GM12878 (cell line): ENCODE results near the gene ATP13A5.

Experiments
- CREB1 ChIP-seq: IDR thresholded peaks from 2 replicates; pipeline ENCODE4 v1.6.1; 2012; ENCODE audit warnings: low read depth, mild to moderate bottlenecking, inconsistent platforms
- EGR1 ChIP-seq, 2 experiments: IDR thresholded peaks; 1 replicate in 1 of 2; 2 replicates in 1 of 2; pipeline ENCODE4 v1.6.1; 2011 to 2012; ENCODE audit warnings: low read depth in 2 of 2, low read length in 2 of 2, borderline replicate concordance in 1 of 2, mild to moderate bottlenecking in 1 of 2, moderate library complexity in 1 of 2
- FOXM1 ChIP-seq: IDR thresholded peaks from 2 replicates; pipeline ENCODE4 v1.6.1; 2012; ENCODE audit warnings: low read depth, mild to moderate bottlenecking, inconsistent platforms, low read length, moderate library complexity
- HCFC1 ChIP-seq: fragments of 150-350 bp; IDR thresholded peaks from 2 replicates; pipeline ENCODE4 v1.6.1; 2014; ENCODE audit warnings: low read length
- JUND ChIP-seq: IDR thresholded peaks from 2 replicates; pipeline ENCODE4 v1.6.1; 2012; ENCODE audit warnings: low read depth, mild to moderate bottlenecking, low read length, improper control_type of control experiment, moderate library complexity
- KLF5 ChIP-seq: fragments of 450-650 bp; IDR thresholded peaks from 2 replicates; pipeline ENCODE4 v1.6.1; 2014; ENCODE audit warnings: mild to moderate bottlenecking; ENCODE audit not compliant: partially characterized antibody
- NFXL1 ChIP-seq: fragments of 450-650 bp; IDR thresholded peaks from 2 replicates; pipeline ENCODE4 v1.6.1; 2017; ENCODE audit warnings: antibody characterized with exemption, mild to moderate bottlenecking, borderline replicate concordance
- SIN3A ChIP-seq: IDR thresholded peaks from 2 replicates; pipeline ENCODE4 v1.6.1; 2012; ENCODE audit warnings: low read depth, low read length, improper control_type of control experiment
- ZNF274 ChIP-seq: IDR thresholded peaks from one replicate; pipeline ENCODE4 v1.8.0; 2011; ENCODE audit not compliant: insufficient read length, insufficient read depth
- TF ChIP-seq, protein P1 (sequence below): IDR thresholded peaks from 2 replicates; pipeline ENCODE4 v1.6.1; 2012; ENCODE audit warnings: improper control_type of control experiment, low read depth, low read length; ENCODE audit not compliant: insufficient replicate concordance
- TF ChIP-seq, protein P2 (sequence below), 3 experiments: IDR thresholded peaks in 2 of 3; conservative IDR thresholded peaks in 1 of 3; 2 replicates each; pipeline ENCODE4 v1.5.1; 2011; ENCODE audit warnings: low read depth in 3 of 3, low read length in 3 of 3, mild to moderate bottlenecking in 3 of 3, control low read depth in 2 of 3, moderate library complexity in 2 of 3, inconsistent platforms in 1 of 3, mixed read lengths in 1 of 3; ENCODE audit not compliant: control insufficient read depth in 2 of 3, insufficient read depth in 1 of 3; ENCODE audit errors: extremely low read depth in 1 of 3
- TF ChIP-seq, protein P3 (sequence below): fragments of 450-650 bp; IDR thresholded peaks from 2 replicates; pipeline ENCODE4 v1.6.1; 2018; ENCODE audit warnings: mild to moderate bottlenecking, low read depth, moderate library complexity; ENCODE audit not compliant: partially characterized antibody

DNA sequence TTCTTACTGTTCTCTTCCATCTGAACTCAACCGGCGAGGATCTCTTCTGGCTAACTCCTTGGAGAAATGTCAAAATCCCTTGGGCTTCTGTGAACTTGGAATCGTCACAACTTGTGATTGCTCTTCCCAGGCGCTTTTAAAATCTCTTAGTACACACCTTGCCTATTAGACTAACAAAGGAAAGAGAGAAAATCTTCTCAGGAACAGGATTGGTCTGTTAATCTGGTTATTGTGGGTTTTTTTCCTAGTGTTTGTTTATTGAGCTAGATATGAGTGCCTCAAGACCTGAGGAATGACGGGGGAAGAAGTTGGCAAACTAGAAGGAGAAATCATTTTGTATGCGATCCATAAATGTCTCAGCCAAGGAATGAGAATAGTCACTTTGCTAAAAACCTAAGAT is at the start of gene ATP13A5:
- TF ChIP-seq CREB1 (no peak), SIN3A (no peak), JUND (no peak), NFXL1 (no peak), KLF5 (no peak), ZNF274 (no peak), FOXM1 (no peak), EGR1 (IDR thresholded peaks at IDR 0.05; ENCODE audit: borderline replicate concordance in 1 of 2, low read depth in 2 of 2, low read length in 2 of 2) (no peak), HCFC1 (no peak)
- TF ChIP-seq, protein P1, sequence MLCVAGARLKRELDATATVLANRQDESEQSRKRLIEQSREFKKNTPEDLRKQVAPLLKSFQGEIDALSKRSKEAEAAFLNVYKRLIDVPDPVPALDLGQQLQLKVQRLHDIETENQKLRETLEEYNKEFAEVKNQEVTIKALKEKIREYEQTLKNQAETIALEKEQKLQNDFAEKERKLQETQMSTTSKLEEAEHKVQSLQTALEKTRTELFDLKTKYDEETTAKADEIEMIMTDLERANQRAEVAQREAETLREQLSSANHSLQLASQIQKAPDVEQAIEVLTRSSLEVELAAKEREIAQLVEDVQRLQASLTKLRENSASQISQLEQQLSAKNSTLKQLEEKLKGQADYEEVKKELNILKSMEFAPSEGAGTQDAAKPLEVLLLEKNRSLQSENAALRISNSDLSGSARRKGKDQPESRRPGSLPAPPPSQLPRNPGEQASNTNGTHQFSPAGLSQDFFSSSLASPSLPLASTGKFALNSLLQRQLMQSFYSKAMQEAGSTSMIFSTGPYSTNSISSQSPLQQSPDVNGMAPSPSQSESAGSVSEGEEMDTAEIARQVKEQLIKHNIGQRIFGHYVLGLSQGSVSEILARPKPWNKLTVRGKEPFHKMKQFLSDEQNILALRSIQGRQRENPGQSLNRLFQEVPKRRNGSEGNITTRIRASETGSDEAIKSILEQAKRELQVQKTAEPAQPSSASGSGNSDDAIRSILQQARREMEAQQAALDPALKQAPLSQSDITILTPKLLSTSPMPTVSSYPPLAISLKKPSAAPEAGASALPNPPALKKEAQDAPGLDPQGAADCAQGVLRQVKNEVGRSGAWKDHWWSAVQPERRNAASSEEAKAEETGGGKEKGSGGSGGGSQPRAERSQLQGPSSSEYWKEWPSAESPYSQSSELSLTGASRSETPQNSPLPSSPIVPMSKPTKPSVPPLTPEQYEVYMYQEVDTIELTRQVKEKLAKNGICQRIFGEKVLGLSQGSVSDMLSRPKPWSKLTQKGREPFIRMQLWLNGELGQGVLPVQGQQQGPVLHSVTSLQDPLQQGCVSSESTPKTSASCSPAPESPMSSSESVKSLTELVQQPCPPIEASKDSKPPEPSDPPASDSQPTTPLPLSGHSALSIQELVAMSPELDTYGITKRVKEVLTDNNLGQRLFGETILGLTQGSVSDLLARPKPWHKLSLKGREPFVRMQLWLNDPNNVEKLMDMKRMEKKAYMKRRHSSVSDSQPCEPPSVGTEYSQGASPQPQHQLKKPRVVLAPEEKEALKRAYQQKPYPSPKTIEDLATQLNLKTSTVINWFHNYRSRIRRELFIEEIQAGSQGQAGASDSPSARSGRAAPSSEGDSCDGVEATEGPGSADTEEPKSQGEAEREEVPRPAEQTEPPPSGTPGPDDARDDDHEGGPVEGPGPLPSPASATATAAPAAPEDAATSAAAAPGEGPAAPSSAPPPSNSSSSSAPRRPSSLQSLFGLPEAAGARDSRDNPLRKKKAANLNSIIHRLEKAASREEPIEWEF, result no peak
- TF ChIP-seq, protein P2, sequence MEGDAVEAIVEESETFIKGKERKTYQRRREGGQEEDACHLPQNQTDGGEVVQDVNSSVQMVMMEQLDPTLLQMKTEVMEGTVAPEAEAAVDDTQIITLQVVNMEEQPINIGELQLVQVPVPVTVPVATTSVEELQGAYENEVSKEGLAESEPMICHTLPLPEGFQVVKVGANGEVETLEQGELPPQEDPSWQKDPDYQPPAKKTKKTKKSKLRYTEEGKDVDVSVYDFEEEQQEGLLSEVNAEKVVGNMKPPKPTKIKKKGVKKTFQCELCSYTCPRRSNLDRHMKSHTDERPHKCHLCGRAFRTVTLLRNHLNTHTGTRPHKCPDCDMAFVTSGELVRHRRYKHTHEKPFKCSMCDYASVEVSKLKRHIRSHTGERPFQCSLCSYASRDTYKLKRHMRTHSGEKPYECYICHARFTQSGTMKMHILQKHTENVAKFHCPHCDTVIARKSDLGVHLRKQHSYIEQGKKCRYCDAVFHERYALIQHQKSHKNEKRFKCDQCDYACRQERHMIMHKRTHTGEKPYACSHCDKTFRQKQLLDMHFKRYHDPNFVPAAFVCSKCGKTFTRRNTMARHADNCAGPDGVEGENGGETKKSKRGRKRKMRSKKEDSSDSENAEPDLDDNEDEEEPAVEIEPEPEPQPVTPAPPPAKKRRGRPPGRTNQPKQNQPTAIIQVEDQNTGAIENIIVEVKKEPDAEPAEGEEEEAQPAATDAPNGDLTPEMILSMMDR (IDR thresholded peaks at IDR 0.05 in 2 of 3, conservative IDR thresholded peaks at IDR 0.05 in 1 of 3; ENCODE audit: control insufficient read depth in 2 of 3, extremely low read depth in 1 of 3, insufficient read depth in 1 of 3, low read depth in 3 of 3, low read length in 3 of 3), result no peak
- TF ChIP-seq, protein P3, sequence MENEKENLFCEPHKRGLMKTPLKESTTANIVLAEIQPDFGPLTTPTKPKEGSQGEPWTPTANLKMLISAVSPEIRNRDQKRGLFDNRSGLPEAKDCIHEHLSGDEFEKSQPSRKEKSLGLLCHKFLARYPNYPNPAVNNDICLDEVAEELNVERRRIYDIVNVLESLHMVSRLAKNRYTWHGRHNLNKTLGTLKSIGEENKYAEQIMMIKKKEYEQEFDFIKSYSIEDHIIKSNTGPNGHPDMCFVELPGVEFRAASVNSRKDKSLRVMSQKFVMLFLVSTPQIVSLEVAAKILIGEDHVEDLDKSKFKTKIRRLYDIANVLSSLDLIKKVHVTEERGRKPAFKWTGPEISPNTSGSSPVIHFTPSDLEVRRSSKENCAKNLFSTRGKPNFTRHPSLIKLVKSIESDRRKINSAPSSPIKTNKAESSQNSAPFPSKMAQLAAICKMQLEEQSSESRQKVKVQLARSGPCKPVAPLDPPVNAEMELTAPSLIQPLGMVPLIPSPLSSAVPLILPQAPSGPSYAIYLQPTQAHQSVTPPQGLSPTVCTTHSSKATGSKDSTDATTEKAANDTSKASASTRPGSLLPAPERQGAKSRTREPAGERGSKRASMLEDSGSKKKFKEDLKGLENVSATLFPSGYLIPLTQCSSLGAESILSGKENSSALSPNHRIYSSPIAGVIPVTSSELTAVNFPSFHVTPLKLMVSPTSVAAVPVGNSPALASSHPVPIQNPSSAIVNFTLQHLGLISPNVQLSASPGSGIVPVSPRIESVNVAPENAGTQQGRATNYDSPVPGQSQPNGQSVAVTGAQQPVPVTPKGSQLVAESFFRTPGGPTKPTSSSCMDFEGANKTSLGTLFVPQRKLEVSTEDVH, result no peak
